Measurements from ENCODE around the gene C1orf122. TPM values are rescaled to one million over a fixed set of nuclear protein-coding genes. Genes with fewer than 3 reads are reported as not detected.

C1orf122 gene
- total and polyA plus RNA-seq, 2 of the 13 experiments (the other 11 are each of a cell fraction or from before 2014, with no cell fraction given), result 18.7 to 40.6 TPM

DNA sequence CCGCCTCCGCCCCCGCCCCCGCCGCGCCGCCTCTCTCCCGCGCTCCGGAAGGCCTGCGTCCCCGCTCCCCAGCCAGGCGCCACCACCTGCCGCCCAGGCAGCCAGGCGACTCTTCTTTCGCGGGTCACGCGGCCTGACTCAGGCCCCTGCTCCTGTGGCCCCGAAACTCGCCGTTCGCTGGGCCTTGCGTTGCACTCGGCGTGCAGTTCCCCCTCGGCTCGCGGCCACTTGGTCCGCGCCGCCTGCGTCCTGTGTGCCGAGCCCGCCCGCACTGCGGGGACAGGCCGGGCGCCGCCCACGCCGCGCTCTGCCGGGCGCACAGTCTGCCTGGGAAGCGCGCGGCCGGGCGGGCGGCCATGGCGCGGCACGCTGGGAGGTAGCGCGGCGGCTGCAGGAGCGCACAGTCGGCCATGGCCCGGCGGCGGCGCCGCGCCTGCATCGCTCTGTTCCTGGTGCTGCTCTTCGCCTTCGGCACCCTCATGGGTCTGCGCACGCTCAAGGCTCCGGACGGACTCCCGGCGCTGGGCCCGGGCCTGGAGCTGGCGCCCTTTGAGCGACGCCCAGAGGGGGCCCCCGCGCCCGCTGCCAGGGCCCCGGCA is 13.7 kb upstream of the C1orf122 start, which contains the start of gene MANEAL (continued):
- no peak for TF ChIP-seq NFIB (CRISPR knock-in tag; IDR thresholded peaks at IDR 0.05; ENCODE audit: borderline replicate concordance)
- no peak for TF ChIP-seq ATM (IDR thresholded peaks at IDR 0.05; ENCODE audit: borderline replicate concordance)
- TF ChIP-seq MYNN (CRISPR knock-in tag; IDR thresholded peaks at IDR 0.05; ENCODE audit: low read depth), result no peak
- no peak for TF ChIP-seq ZKSCAN1 (IDR thresholded peaks at IDR 0.05; ENCODE audit: low read length)
- TF ChIP-seq, protein P1, sequence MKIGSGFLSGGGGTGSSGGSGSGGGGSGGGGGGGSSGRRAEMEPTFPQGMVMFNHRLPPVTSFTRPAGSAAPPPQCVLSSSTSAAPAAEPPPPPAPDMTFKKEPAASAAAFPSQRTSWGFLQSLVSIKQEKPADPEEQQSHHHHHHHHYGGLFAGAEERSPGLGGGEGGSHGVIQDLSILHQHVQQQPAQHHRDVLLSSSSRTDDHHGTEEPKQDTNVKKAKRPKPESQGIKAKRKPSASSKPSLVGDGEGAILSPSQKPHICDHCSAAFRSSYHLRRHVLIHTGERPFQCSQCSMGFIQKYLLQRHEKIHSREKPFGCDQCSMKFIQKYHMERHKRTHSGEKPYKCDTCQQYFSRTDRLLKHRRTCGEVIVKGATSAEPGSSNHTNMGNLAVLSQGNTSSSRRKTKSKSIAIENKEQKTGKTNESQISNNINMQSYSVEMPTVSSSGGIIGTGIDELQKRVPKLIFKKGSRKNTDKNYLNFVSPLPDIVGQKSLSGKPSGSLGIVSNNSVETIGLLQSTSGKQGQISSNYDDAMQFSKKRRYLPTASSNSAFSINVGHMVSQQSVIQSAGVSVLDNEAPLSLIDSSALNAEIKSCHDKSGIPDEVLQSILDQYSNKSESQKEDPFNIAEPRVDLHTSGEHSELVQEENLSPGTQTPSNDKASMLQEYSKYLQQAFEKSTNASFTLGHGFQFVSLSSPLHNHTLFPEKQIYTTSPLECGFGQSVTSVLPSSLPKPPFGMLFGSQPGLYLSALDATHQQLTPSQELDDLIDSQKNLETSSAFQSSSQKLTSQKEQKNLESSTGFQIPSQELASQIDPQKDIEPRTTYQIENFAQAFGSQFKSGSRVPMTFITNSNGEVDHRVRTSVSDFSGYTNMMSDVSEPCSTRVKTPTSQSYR (CRISPR knock-in tag; IDR thresholded peaks at IDR 0.05; ENCODE audit: borderline replicate concordance), result no peak; the same call in 1 of the 2 replicates
- no peak for TF ChIP-seq ZNF782 (CRISPR knock-in tag; IDR thresholded peaks at IDR 0.05; ENCODE audit: borderline replicate concordance)
- no peak for TF ChIP-seq ARID3A (IDR thresholded peaks at IDR 0.05; ENCODE audit: low read depth, low read length)
- TF ChIP-seq ZNF547 (CRISPR knock-in tag; IDR thresholded peaks at IDR 0.05), result peak; percentile 27; the same call in 1 of the 2 replicates
- TF ChIP-seq ZNF44 (CRISPR knock-in tag; IDR thresholded peaks at IDR 0.05), result no peak
- TF ChIP-seq ZNF12 (CRISPR knock-in tag; IDR thresholded peaks at IDR 0.05), result no peak
